Endodermal cell (in vitro differentiated cells): ENCODE measurements around the gene ITGA11. TPM values are rescaled to one million over a fixed set of nuclear protein-coding genes. Genes with fewer than 3 reads are reported as not detected.

Experiments
- DNase-seq: peaks from one replicate; pipeline ENCODE4 v3.0.0-alpha.2; 2017
- H3K27ac ChIP-seq: 2 replicates; pipeline ENCODE4 v1.5.1; 2013; ENCODE audit warnings: mild to moderate bottlenecking, low read depth, low read length, moderate library complexity
- H3K27me3 ChIP-seq: 2 replicates; pipeline ENCODE4 v1.6.1; 2013; ENCODE audit warnings: mild to moderate bottlenecking, low read length, moderate library complexity; ENCODE audit not compliant: insufficient read depth, control insufficient read depth, poor library complexity, severe bottlenecking
- H3K36me3 ChIP-seq: 2 replicates; pipeline ENCODE4 v1.7.0; 2013; ENCODE audit warnings: mild to moderate bottlenecking, low read length, moderate library complexity; ENCODE audit not compliant: control insufficient read depth, insufficient read depth
- H3K4me1 ChIP-seq: one replicate; pipeline ENCODE4 v1.7.0; 2013; ENCODE audit warnings: low read length; ENCODE audit not compliant: control insufficient read depth, insufficient read depth
- H3K4me3 ChIP-seq: 2 replicates; pipeline ENCODE4 v1.5.1; 2013; ENCODE audit warnings: mild to moderate bottlenecking, low read length, moderate library complexity
- H3K9ac ChIP-seq: 2 replicates; pipeline ENCODE4 v1.6.1; 2013; ENCODE audit warnings: mild to moderate bottlenecking, low read length, moderate library complexity; ENCODE audit not compliant: poor library complexity, severe bottlenecking; ENCODE audit errors: extremely low read depth
- H3K9me3 ChIP-seq: 2 replicates; pipeline ENCODE4 v1.6.1; 2013; ENCODE audit warnings: mild to moderate bottlenecking, low read length, moderate library complexity; ENCODE audit not compliant: control insufficient read depth
- H3K27ac Mint-ChIP-seq: 2 replicates; pipeline ENCODE4 v1.8.0; 2020; ENCODE audit warnings: mixed read lengths
- H3K27me3 Mint-ChIP-seq: 2 replicates; pipeline ENCODE4 v1.8.0; 2021; ENCODE audit warnings: mild to moderate bottlenecking, mixed read lengths; ENCODE audit not compliant: insufficient read depth
- H3K36me3 Mint-ChIP-seq: 2 replicates; pipeline ENCODE4 v1.8.0; 2020; ENCODE audit warnings: low read depth, mixed read lengths
- H3K4me1 Mint-ChIP-seq: 2 replicates; pipeline ENCODE4 v1.8.0; 2020; ENCODE audit warnings: mixed read lengths
- H3K4me3 Mint-ChIP-seq: 2 replicates; pipeline ENCODE4 v1.8.0; 2020; ENCODE audit warnings: mild to moderate bottlenecking, moderate library complexity, mixed read lengths
- H3K9me3 Mint-ChIP-seq: 2 replicates; pipeline ENCODE4 v1.8.0; 2020; ENCODE audit warnings: mild to moderate bottlenecking, mixed read lengths
- WGBS, 2 experiments: methylation state at CpG; one replicate each; pipeline versions ENCODE4 v1.1.5 to v1.1.7; 2013; ENCODE audit warnings: missing lambda C conversion rate in 2 of 2, mixed read lengths in 1 of 2; ENCODE audit not compliant: insufficient coverage in 1 of 2, insufficient read length in 1 of 2; 5-methylcytosine and 5-hydroxymethylcytosine counted together
- total RNA-seq, 2 donors: library from RNA; stranded (reverse); fragmentation: NEBNext Ultra II Directional in 1 of 2; extraction: Animal tissue kit (Norgen Biotek cat#: 25700) in 1 of 2; gene quantifications; 2 replicates in 1 of 2; 3 replicates in 1 of 2; pipeline ENCODE4 v1.2.1, GENCODE V29; 2021
- TF ChIP-seq, protein P1 (sequence below): fragments of 200-600 bp; sonication (generic); conservative IDR thresholded peaks from 2 replicates; pipeline ENCODE4 v1.5.0; 2021; ENCODE audit warnings: antibody characterized with exemption, mild to moderate bottlenecking

The ITGA11 gene
- total RNA-seq, 2 donors from 2014 or later: 0.35 to 1.4 TPM

DNA sequence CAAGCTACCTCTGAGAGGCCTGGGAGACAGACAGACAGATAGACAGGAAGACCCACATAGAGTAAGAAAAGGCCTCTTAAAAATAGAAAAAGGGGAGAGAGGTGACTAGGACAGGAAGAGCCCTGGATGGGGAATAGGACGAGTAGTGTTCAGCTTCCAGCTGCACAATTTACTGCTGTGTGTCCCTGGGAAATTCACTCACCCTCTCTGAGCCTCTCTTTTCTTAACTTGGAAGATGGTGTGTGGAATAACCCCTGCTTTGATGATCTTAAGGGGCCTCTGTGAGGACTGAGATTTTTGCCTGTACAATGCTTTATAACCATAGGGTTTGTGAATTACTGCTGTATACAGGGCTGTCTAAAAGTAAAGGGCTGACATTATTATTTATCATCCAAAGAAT lies 116.9 kb downstream of the ITGA11 start:
- Mint-ChIP-seq H3K9me3 (no peaks in the 10 kb centered on the region), H3K27me3 (no peaks in the 10 kb centered on the region), H3K4me1 (peaks cover 8% of the 10 kb centered on the region), H3K27ac (no peak overlapping the region), H3K4me3 (no peak overlapping the region), H3K36me3 (no peaks in the 10 kb centered on the region)
- Histone ChIP-seq H3K4me1 (peaks cover 3% of the 10 kb centered on the region), H3K4me3 (no peak overlapping the region), H3K27ac (no peak overlapping the region), H3K36me3 (no peaks in the 10 kb centered on the region), H3K9me3 (no peaks in the 10 kb centered on the region), H3K27me3 (no peaks in the 10 kb centered on the region), H3K9ac (no peak overlapping the region)
- 93% methylated on average over 1 of the region's 1 CpG; no CpG with 5 or more reads in 1 of the 2 experiments for WGBS, 2 experiments
- TF ChIP-seq, protein P1, sequence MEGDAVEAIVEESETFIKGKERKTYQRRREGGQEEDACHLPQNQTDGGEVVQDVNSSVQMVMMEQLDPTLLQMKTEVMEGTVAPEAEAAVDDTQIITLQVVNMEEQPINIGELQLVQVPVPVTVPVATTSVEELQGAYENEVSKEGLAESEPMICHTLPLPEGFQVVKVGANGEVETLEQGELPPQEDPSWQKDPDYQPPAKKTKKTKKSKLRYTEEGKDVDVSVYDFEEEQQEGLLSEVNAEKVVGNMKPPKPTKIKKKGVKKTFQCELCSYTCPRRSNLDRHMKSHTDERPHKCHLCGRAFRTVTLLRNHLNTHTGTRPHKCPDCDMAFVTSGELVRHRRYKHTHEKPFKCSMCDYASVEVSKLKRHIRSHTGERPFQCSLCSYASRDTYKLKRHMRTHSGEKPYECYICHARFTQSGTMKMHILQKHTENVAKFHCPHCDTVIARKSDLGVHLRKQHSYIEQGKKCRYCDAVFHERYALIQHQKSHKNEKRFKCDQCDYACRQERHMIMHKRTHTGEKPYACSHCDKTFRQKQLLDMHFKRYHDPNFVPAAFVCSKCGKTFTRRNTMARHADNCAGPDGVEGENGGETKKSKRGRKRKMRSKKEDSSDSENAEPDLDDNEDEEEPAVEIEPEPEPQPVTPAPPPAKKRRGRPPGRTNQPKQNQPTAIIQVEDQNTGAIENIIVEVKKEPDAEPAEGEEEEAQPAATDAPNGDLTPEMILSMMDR: no peak
- peak; percentile 13 for DNase-seq

DNA sequence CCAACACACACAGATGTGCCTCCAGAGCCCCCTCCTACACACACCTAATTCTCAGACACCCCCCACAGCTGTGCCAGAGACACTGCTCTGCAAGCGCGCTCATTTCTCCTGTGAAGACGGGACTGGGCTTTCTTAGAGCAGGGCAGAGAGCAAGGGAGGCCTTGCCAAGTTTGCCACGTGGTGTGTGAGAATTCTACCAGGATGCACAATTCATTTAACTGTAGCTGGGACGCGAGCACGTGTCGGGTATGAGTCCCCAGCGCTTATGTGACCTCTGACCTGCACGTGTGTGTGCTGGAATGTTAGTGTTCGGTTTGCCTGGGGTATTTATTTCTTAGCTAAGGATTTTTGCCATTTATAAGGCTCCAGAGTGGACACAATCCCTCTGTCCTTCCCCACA lies 117.4 kb downstream of the ITGA11 start:
- TF ChIP-seq, protein P1: no peak
- peaks cover 3% of the 10 kb centered on the region for H3K4me1 ChIP-seq
- no peaks in the 10 kb centered on the region for H3K9me3 ChIP-seq
- H3K36me3 Mint-ChIP-seq: no peaks in the 10 kb centered on the region
- H3K27ac ChIP-seq: no peak overlapping the region
- 83 to 93% methylated on average over 11 of the region's 11 CpGs for WGBS, 2 experiments
- no peaks in the 10 kb centered on the region for H3K27me3 ChIP-seq
- no peaks in the 10 kb centered on the region for H3K9me3 Mint-ChIP-seq
- H3K4me3 ChIP-seq: no peak overlapping the region
- no peak overlapping the region for H3K27ac Mint-ChIP-seq
- no peak overlapping the region for H3K4me3 Mint-ChIP-seq
- H3K36me3 ChIP-seq: no peaks in the 10 kb centered on the region
- no peak overlapping the region for H3K9ac ChIP-seq
- H3K27me3 Mint-ChIP-seq: no peaks in the 10 kb centered on the region
- H3K4me1 Mint-ChIP-seq: peaks cover 8% of the 10 kb centered on the region
- DNase-seq: peak; percentile 39

DNA sequence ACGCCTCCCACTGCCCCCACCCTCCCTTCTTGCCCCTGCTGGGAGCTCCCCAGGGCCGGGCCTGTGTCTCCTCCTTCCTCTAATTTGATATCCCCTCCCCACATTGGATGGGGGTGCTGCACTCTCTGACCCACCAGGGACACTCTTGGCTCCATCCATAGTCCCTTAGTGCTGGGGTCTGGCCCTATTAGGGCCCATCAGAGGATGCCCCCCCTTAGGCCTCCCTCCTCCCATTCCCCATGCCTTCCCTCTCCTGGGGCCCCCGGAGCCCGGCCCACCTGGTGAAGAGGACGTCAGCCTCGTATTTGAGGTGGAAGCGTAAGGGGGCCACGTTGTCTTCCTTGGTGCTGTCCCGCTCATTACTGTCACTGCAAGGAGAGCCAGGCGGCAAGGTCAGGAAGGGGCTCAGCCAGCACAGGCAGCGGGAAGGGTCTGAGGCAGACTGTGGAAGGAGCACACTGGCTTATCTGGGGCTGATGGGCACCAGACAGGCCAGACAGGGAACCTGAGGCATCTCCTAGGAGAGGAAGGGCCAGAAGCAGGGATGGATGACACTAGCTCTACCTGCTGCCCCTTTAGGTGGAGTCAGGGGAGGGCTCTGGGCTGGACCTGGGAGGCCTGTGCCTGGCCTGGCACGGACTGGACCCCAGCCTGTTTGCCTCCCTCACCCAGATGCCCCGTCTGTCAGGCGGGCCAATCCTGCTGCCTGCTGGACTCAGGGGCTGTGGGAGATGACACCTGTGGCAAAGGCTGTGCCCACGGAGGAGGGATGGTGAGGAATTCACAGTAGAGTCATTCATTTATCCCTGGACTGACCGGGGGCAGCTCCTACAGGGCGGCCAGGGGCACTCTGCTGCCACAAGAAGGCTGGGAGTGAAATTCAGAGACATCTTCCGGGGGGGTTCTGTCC lies 118.2 kb downstream of the ITGA11 start:
- Mint-ChIP-seq H3K27me3 (no peaks in the 10 kb centered on the region), H3K9me3 (no peaks in the 10 kb centered on the region), H3K4me1 (peaks cover 8% of the 10 kb centered on the region), H3K36me3 (no peaks in the 10 kb centered on the region), H3K4me3 (no peak overlapping the region), H3K27ac (no peak overlapping the region)
- H3K9ac ChIP-seq: no peak overlapping the region
- no peak overlapping the region for H3K4me3 ChIP-seq
- no peaks in the 10 kb centered on the region for H3K36me3 ChIP-seq
- WGBS, 2 experiments: 85 to 87% methylated on average over 13 to 18 of the region's 18 CpGs
- no peak overlapping the region for H3K27ac ChIP-seq
- no peaks in the 10 kb centered on the region for H3K9me3 ChIP-seq
- peak; percentile 38 for DNase-seq
- TF ChIP-seq, protein P1: no peak
- H3K27me3 ChIP-seq: no peaks in the 10 kb centered on the region
- peaks cover 3% of the 10 kb centered on the region for H3K4me1 ChIP-seq
